Testis (tissue), 2 donors: ENCODE data around the gene IL1RAPL2.

Experiments
- POLR2A ChIP-seq: fragments of 450-650 bp; IDR thresholded peaks from one replicate; pipeline ENCODE4 v1.6.1; 2017; ENCODE audit warnings: antibody characterized with exemption, mild to moderate bottlenecking, moderate library complexity
- TF ChIP-seq, protein P1 (sequence below), 3 experiments: fragments of 450-650 bp in 2 of 3; fragments of 200-600 bp in 1 of 3; sonication (generic) in 1 of 3; IDR thresholded peaks; one replicate each; pipeline ENCODE4 v1.5.1; 2016 to 2019; ENCODE audit warnings: antibody characterized with exemption in 3 of 3, mild to moderate bottlenecking in 2 of 3, moderate library complexity in 1 of 3

DNA sequence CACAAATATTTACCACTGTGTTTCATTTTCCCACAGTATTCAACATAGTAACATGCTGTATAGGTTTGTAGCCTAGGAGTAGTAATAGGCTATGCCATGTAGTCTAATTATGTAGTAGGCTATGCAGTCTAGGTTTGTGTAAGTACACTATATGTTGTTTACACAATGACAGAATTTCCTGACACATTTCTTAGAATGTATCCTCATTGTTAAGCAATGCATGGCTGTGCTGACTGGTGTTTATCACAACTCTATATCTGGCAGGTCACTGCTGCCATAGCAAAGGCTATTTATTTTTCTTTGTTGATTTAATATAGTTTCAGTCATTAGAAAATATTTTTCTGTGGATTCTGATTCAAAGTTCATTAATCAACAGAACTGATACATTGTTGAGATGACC, 762.8 kb downstream of the IL1RAPL2 start:
- TF ChIP-seq, protein P1, sequence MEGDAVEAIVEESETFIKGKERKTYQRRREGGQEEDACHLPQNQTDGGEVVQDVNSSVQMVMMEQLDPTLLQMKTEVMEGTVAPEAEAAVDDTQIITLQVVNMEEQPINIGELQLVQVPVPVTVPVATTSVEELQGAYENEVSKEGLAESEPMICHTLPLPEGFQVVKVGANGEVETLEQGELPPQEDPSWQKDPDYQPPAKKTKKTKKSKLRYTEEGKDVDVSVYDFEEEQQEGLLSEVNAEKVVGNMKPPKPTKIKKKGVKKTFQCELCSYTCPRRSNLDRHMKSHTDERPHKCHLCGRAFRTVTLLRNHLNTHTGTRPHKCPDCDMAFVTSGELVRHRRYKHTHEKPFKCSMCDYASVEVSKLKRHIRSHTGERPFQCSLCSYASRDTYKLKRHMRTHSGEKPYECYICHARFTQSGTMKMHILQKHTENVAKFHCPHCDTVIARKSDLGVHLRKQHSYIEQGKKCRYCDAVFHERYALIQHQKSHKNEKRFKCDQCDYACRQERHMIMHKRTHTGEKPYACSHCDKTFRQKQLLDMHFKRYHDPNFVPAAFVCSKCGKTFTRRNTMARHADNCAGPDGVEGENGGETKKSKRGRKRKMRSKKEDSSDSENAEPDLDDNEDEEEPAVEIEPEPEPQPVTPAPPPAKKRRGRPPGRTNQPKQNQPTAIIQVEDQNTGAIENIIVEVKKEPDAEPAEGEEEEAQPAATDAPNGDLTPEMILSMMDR (IDR thresholded peaks at IDR 0.05), result no peak
- no peak for TF ChIP-seq POLR2A
